PC-3 (cell line): ENCODE results near the gene MT1B. TPM values are rescaled to one million over a fixed set of nuclear protein-coding genes. Genes with fewer than 3 reads are reported as not detected.

ENCODE experiments used
- ATAC-seq: fragments of 200-7000 bp; cut with Tn5 transposase; 2 replicates; pipeline ENCODE4 v1.9.1; 2020; ENCODE audit warnings: mild to moderate bottlenecking, moderate library complexity
- BruUV-seq: library from RNA; stranded (reverse); fragments of 400-500 nt; replicated peaks from 2 replicates; lab custom pipeline; 2021; lab: Mats Ljungman, UMichigan
- CTCF ChIA-PET: fragments of 300-600 bp; sonication (Branson Sonifier 250); formaldehyde crosslinking; loops from one replicate; lab custom pipeline; 2022; ENCODE audit warnings: antibody characterized with exemption; lab: Charles Lee
- POLR2A ChIA-PET: fragments of 300-600 bp; sonication (Branson Sonifier 250); formaldehyde crosslinking; loops from one replicate; lab custom pipeline; 2022; ENCODE audit warnings: antibody characterized with exemption; ENCODE audit not compliant: unreplicated experiment; lab: Charles Lee
- DNase-seq: peaks from one replicate; pipeline ENCODE4 v3.0.0-alpha.2; 2015
- H2AFZ ChIP-seq: fragments of 300-600 bp; sonication (generic); 2 replicates; pipeline ENCODE4 v1.6.0; 2016; ENCODE audit warnings: antibody characterized with exemption, low read length
- H3F3A ChIP-seq: fragments of 300-600 bp; sonication (generic); one replicate; pipeline ENCODE4 v1.6.0; 2017; ENCODE audit warnings: antibody characterized with exemption, low read length, control low read depth, mild to moderate bottlenecking; ENCODE audit not compliant: unreplicated experiment
- H3K27ac ChIP-seq: fragments of 300-600 bp; sonication (generic); 2 replicates; pipeline ENCODE4 v1.5.1; 2016; ENCODE audit warnings: mild to moderate bottlenecking, low read length
- H3K27me3 ChIP-seq: fragments of 300-600 bp; sonication (generic); 2 replicates; pipeline ENCODE4 v1.6.1; 2016; ENCODE audit warnings: low read length, mixed read lengths
- H3K36me3 ChIP-seq: fragments of 300-600 bp; sonication (generic); 2 replicates; pipeline ENCODE4 v1.6.1; 2016; ENCODE audit warnings: low read depth, mixed run types, low read length, mixed read lengths
- H3K4me1 ChIP-seq: fragments of 300-600 bp; sonication (generic); 2 replicates; pipeline ENCODE4 v1.5.1; 2016; ENCODE audit warnings: low read length; ENCODE audit not compliant: insufficient read depth
- H3K4me2 ChIP-seq: fragments of 300-600 bp; sonication (generic); 2 replicates; pipeline ENCODE4 v1.6.0; 2016; ENCODE audit warnings: low read length
- H3K4me3 ChIP-seq: fragments of 300-600 bp; sonication (generic); 2 replicates; pipeline ENCODE4 v1.5.1; 2016; ENCODE audit warnings: mild to moderate bottlenecking, low read length, mixed read lengths
- H3K79me2 ChIP-seq: fragments of 300-600 bp; sonication (generic); 2 replicates; pipeline ENCODE4 v1.6.1; 2017; ENCODE audit warnings: low read length, mixed read lengths
- H3K9ac ChIP-seq: fragments of 300-600 bp; sonication (generic); 2 replicates; pipeline ENCODE4 v1.6.0; 2016; ENCODE audit warnings: mild to moderate bottlenecking, low read length
- H3K9me2 ChIP-seq: fragments of 300-600 bp; sonication (generic); replicated peaks from 2 replicates; pipeline ENCODE4 v1.6.1; 2016; ENCODE audit warnings: mixed run types, low read length, mixed read lengths
- H3K9me3 ChIP-seq: fragments of 300-600 bp; sonication (generic); 2 replicates; pipeline ENCODE4 v1.6.1; 2016; ENCODE audit warnings: low read length, mixed read lengths
- H4K20me1 ChIP-seq: fragments of 300-600 bp; sonication (generic); 2 replicates; pipeline ENCODE4 v1.6.1; 2016; ENCODE audit warnings: low read length, mixed read lengths
- EZH2 ChIP-seq: fragments of 300-600 bp; sonication (generic); IDR thresholded peaks from one replicate; pipeline ENCODE4 v1.6.1; 2017; ENCODE audit warnings: antibody characterized with exemption, mild to moderate bottlenecking, low read length; ENCODE audit not compliant: unreplicated experiment
- EZH2phosphoT487 ChIP-seq: fragments of 300-600 bp; sonication (generic); IDR thresholded peaks from 2 replicates; pipeline ENCODE4 v1.6.1; 2018; ENCODE audit warnings: mild to moderate bottlenecking, antibody characterized with exemption, low read length, borderline replicate concordance
- intact Hi-C: fragments of 100-400 bp; cut with micrococcal nuclease; formaldehyde crosslinking; loops from 2 replicates; pipeline ENCODE4 v1.9.0; 2023
- total RNA-seq: library from RNA; depleted of rRNA; stranded (reverse); fragments of >200 nt; gene quantifications from 2 replicates; pipeline ENCODE4 v1.2.3, GENCODE V29; 2014
- TF ChIP-seq, protein P1 (sequence below): fragments of 300-600 bp; sonication (generic); conservative IDR thresholded peaks from 2 replicates; pipeline ENCODE4 v1.5.1; 2017; ENCODE audit warnings: antibody characterized with exemption, low read depth, mild to moderate bottlenecking, low read length

The MT1B gene
- total RNA-seq, 1 experiment from 2014 or later: not detected

DNA sequence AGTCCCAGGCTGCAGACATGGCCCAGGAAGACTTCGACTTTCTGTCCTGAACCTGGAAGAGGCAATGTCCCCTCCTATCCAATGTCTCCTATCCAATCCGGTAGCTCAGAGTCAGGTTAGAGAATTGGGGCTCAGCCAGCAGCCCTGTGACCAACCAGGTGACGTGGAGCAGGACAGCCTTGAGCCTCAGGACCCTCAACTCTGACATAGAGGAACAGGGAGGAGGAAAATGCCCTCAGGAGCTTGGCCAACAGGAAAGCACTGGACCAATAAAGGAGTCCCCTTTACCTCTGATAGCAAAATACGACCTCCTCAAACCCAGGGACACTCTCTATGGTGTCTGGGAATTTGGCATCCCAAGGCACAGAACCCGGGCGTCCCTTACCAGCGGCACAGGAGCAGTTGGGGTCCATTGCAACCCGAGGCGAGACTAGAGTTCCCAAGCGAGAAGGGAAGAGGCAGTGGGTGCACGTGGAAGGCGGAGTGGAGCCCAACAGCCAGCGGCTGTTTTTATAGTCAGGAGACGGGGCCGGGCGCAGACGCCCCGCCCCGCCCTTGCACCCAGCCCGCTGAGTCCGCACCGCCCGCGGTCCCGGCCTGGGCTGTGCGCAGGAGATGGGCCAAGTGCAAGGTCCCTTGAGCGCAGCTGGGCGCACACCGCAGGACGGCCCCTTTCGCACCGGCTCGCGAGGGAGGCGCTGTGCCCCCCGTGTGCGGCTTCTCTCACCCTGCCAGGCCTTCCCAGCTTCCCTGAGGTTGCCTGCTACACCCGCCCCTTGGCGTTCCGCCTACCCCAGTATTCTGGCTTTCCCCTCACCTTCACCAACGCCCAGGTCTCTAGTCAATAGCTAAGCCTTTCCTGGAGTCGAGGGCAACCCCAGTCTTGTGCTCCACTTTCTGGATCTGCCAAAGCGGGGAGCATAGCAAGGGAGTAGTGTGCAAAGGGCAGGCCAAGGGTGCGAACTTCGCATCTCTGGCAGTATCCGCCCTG is 16.2 kb downstream of the MT1B start, which contains the start of gene MT1G:
Gene MT1G, minus strand, starts transcription at position 485 of the 991 bp plus-strand sequence. Its CDS starts 72 bp downstream, at position 413.
- Histone ChIP-seq H3K4me3 (no peak within 1 kb of the TSS), H3K9me2 (no peaks in the 10 kb centered on the region), H3K27me3 (no peaks in the 10 kb centered on the region), H3K4me2 (no peak within 1 kb of the TSS), H3K9me3 (no peaks in the 10 kb centered on the region), H2AFZ (no peak within 1 kb of the TSS), H3K4me1 (peaks cover 13% of the 10 kb centered on the region), H3K9ac (no peak within 1 kb of the TSS), H4K20me1 (no peaks in the 10 kb centered on the region), H3K27ac (no peak within 1 kb of the TSS), H3K79me2 (no peaks in the 10 kb centered on the region), H3K36me3 (no peaks in the 10 kb centered on the region), H3F3A (no peaks in the 10 kb centered on the region)
- CTCF ChIA-PET: no interaction called here
- POLR2A ChIA-PET: no interaction called here
- DNase-seq (no peak), ATAC-seq (no peak)
- intact Hi-C loops: no loop called here
- no TSS peak for BruUV-seq
- TF ChIP-seq, protein P1, sequence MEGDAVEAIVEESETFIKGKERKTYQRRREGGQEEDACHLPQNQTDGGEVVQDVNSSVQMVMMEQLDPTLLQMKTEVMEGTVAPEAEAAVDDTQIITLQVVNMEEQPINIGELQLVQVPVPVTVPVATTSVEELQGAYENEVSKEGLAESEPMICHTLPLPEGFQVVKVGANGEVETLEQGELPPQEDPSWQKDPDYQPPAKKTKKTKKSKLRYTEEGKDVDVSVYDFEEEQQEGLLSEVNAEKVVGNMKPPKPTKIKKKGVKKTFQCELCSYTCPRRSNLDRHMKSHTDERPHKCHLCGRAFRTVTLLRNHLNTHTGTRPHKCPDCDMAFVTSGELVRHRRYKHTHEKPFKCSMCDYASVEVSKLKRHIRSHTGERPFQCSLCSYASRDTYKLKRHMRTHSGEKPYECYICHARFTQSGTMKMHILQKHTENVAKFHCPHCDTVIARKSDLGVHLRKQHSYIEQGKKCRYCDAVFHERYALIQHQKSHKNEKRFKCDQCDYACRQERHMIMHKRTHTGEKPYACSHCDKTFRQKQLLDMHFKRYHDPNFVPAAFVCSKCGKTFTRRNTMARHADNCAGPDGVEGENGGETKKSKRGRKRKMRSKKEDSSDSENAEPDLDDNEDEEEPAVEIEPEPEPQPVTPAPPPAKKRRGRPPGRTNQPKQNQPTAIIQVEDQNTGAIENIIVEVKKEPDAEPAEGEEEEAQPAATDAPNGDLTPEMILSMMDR: no peak
- TF ChIP-seq EZH2phosphoT487 (no peak), EZH2 (no peak)

DNA sequence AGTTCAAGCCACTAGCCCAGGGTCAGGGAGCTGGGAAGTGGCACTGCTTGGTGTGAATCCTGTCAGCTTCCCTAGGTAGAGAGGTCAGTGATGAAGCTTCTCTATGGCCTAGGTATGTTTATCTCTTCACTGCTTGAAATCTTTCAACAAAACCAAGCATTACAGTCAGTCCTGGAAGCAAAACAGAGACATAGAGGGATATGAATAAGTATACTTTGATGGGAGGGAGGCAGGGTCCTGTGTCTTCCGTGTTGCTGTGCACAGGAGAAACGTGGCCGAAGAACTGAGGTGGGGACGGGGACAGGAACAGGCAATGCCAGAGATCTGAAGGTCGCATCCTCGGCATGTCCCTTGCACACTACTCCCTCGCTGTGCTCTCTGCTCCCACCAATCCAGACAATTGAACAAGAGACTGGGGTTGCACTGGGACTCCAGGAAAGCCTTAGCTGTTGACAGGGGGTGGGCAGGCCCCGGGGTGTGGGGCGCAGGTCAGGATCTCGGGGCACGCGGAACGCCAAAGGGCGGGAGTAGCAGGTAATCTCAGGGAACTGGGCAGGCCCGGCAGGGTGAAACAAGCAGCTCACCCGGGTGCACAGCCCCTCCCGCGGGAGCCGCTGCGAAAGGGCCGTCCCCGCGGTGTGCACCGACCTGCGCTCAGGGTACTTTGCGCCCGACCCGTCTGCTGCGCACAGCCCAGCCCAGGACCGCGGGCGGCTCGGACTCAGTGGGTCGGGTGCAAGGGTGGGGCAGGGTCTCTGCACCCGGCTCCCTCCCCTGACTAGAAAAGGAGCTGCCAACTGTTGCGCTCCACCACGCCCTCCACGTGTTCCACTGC is 17.5 kb downstream of the MT1B start, which contains the start of gene MT1H:
Gene MT1H, plus strand, starts transcription at position 810 of the 835 bp plus-strand sequence. CDS start 71 bp downstream, outside the sequence.
- no peak within 1 kb of the TSS for H3K27ac ChIP-seq
- no peaks in the 10 kb centered on the region for H3F3A ChIP-seq
- H2AFZ ChIP-seq: no peak within 1 kb of the TSS
- DNase-seq (no peak), ATAC-seq (no peak)
- H3K27me3 ChIP-seq: no peaks in the 10 kb centered on the region
- H3K4me1 ChIP-seq: peaks cover 22% of the 10 kb centered on the region
- no peaks in the 10 kb centered on the region for H3K36me3 ChIP-seq
- POLR2A ChIA-PET: no interaction called here
- no peaks in the 10 kb centered on the region for H3K79me2 ChIP-seq
- no peaks in the 10 kb centered on the region for H4K20me1 ChIP-seq
- CTCF ChIA-PET: no interaction called here
- no TSS peak for BruUV-seq
- TF ChIP-seq, protein P1: no peak
- no peak for TF ChIP-seq EZH2
- TF ChIP-seq EZH2phosphoT487: no peak
- H3K4me3 ChIP-seq: no peak within 1 kb of the TSS
- H3K9ac ChIP-seq: no peak within 1 kb of the TSS
- H3K9me2 ChIP-seq: no peaks in the 10 kb centered on the region
- no peak within 1 kb of the TSS for H3K4me2 ChIP-seq
- intact Hi-C loops: no loop called here
- no peaks in the 10 kb centered on the region for H3K9me3 ChIP-seq
